ENCODE data around the gene TMPRSS3. TPM values are rescaled to one million over a fixed set of nuclear protein-coding genes. Genes with fewer than 3 reads are reported as not detected.

The TMPRSS3 gene
- polyA plus RNA-seq, 2 of the 4 experiments (the other 2 are of a cell fraction), result 0.10 to 0.12 TPM

- Histone ChIP-seq H3K4me1 (peaks cover 9% of the 10 kb centered on the region), H3K9me3 (no peaks in the 10 kb centered on the region; the same call in 2 of the 3 replicates), H3K27ac (no peak overlapping the region), H3K4me2 (no peak overlapping the region), H3K4me3 (no peak overlapping the region)
- ChIA-PET POLR2A (no interaction called here), CTCF (no interaction called here)
- ATAC-seq (no peak), FAIRE-seq (no peak), DNase-seq (ENCODE audit: low read depth in 1 of 2, low spot score in 1 of 2) (no peak)
- no peak for TF ChIP-seq REST (IDR thresholded peaks at IDR 0.05)
- no peak for TF ChIP-seq RNF2 (IDR thresholded peaks at IDR 0.05; ENCODE audit: borderline replicate concordance, low read depth)
- TF ChIP-seq HOXB13 (CRISPR knock-in tag; IDR thresholded peaks at IDR 0.05; ENCODE audit: low read depth), result no peak
- TF ChIP-seq SREBF2 (IDR thresholded peaks at IDR 0.05), result no peak
- no peak for TF ChIP-seq ZSCAN20 (CRISPR knock-in tag; IDR thresholded peaks at IDR 0.05)
- TF ChIP-seq MAFK (IDR thresholded peaks at IDR 0.05; ENCODE audit: partially characterized antibody), result no peak
- TF ChIP-seq EHF (CRISPR knock-in tag; IDR thresholded peaks at IDR 0.05), result no peak
- 20% methylated on average over 6 of the region's 6 CpGs for WGBS (ENCODE audit: missing lambda C conversion rate)
Observed at GRCh38 chr21:42419845-42420244, 24.0 kb upstream of the TMPRSS3 start.

GRCh38 chr21:42418886-42419285 lies 23.0 kb upstream of the TMPRSS3 start:
- peaks cover 13% of the 10 kb centered on the region for H3K4me1 ChIP-seq
- no peak overlapping the region for H3K4me2 ChIP-seq
- 48% methylated on average over 4 of the region's 4 CpGs for WGBS (ENCODE audit: missing lambda C conversion rate)
- POLR2A ChIA-PET, result no interaction called here
- FAIRE-seq, result no peak
- H3K27ac ChIP-seq, result no peak overlapping the region
- ATAC-seq, result no peak
- no peak overlapping the region for H3K4me3 ChIP-seq
- CTCF ChIA-PET, result interaction anchor here (1.4 kb wide), 1 partner anchor 9 kb away, joined by 3 read pairs; no protein-coding TSS in a partner anchor
- TF ChIP-seq ZC3H11A (IDR thresholded peaks at IDR 0.05), result no peak
- TF ChIP-seq PBX3 (IDR thresholded peaks at IDR 0.05), result no peak
- TF ChIP-seq KDM1A (IDR thresholded peaks at IDR 0.05; ENCODE audit: low read depth), result no peak
- TF ChIP-seq JUN (IDR thresholded peaks at IDR 0.05), result no peak
- no peak for TF ChIP-seq RARB (CRISPR knock-in tag; IDR thresholded peaks at IDR 0.05)
- no peak for TF ChIP-seq RNF2 (IDR thresholded peaks at IDR 0.05; ENCODE audit: borderline replicate concordance, low read depth)
- TF ChIP-seq TP53 (CRISPR knock-in tag; IDR thresholded peaks at IDR 0.05), result no peak
- TF ChIP-seq CBX2 (IDR thresholded peaks at IDR 0.05; ENCODE audit: borderline replicate concordance, low read depth), result no peak
- TF ChIP-seq FOSL2 (IDR thresholded peaks at IDR 0.05), result no peak
- no peak for TF ChIP-seq FOSL2 (CRISPR knock-in tag; IDR thresholded peaks at IDR 0.05)
- no peak for TF ChIP-seq KDM5A (IDR thresholded peaks at IDR 0.05)
- no peak for TF ChIP-seq E2F6 (IDR thresholded peaks at IDR 0.05; ENCODE audit: borderline replicate concordance, low read depth)
- TF ChIP-seq USF2 (IDR thresholded peaks at IDR 0.05), result no peak
- no peak for TF ChIP-seq HDAC2 (IDR thresholded peaks at IDR 0.05)
- no peak for TF ChIP-seq SMC3 (IDR thresholded peaks at IDR 0.05)
- TF ChIP-seq HOXB5 (CRISPR knock-in tag; IDR thresholded peaks at IDR 0.05), result no peak
- no peak for TF ChIP-seq CEBPB (IDR thresholded peaks at IDR 0.05)
- no peak for TF ChIP-seq MAZ (IDR thresholded peaks at IDR 0.05; ENCODE audit: borderline replicate concordance, low read depth, low read length)
- no peaks in the 10 kb centered on the region; the same call in 2 of the 3 replicates for H3K9me3 ChIP-seq
- no peak for DNase-seq (ENCODE audit: low read depth in 1 of 2, low spot score in 1 of 2)
